GM18870 (cell line): ENCODE measurements around the gene DYNC2I2.
"Not testable (repeated sequence)": the region's sequence is repeated elsewhere in the genome, so short reads cannot be mapped to it uniquely, and the experiment has no call there.

Source experiments
- ATAC-seq: cut with Tn5 transposase; IDR thresholded peaks from one replicate; pipeline ENCODE4 v1.9.1; 2021; ENCODE audit warnings: moderate library complexity; ENCODE audit not compliant: unreplicated experiment

DYNC2I2 gene

DNA sequence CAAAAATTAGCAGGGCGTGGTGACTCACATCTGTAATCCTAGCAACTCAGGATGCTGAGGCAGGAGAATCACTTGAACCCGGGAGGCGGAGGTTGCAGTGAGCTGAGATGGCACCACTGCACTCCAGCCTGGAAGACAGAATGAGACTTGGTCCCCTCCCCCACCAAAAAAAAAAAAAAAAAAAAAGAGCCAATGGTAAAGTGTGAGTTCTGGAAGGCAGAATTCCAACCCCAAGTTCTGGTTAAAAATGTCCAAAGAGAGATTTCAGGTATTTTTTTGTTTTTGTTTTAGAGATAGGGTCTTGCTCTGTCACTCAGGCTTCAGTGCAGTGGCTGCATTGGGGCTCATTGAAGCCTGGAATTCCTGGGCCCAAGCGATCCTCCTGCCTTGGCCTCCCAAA, 30.8 kb upstream of the DYNC2I2 start:
- no peak for ATAC-seq

DNA sequence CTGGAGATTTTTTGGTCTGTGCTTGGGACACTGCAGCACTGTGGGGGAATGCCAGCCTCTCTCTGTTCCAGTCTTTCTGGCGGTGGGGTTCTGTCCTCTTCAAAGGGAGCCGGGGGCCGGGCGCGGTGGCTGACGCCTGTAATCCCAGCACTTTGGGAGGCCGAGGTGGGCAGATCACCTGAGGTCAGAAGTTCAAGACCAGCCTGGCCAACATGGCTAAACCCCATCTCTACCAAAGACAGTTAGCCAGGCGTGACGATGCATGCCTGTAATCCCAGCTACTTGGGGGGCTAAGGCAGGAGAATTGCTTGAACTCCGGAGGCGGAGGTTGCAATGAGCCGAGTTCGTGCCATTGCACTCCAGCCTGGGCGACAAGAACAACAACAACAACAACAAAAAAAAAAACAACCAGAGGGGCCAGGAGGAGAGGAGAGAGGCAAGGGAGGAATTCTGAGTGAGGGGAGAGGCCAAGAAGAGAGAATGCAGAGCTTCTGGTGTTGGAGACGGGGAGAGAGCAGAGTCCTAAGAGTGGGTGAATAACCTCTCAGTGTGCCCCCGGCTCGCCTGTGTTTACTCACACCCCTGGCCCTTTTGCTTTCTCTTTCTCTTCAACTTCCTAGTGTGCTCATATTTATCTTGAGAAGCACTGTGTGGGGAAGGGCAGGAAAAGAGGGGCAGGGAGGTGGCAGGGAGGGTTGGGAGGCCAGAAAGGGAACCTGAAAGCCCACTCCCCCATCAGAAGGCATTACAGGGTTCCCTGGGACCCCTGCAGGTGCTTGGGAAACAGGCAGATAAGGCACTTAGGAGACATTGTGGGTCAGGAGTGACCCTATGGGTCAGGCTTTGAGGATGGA, 29.2 kb upstream of the DYNC2I2 start:
- no peak for ATAC-seq

DNA sequence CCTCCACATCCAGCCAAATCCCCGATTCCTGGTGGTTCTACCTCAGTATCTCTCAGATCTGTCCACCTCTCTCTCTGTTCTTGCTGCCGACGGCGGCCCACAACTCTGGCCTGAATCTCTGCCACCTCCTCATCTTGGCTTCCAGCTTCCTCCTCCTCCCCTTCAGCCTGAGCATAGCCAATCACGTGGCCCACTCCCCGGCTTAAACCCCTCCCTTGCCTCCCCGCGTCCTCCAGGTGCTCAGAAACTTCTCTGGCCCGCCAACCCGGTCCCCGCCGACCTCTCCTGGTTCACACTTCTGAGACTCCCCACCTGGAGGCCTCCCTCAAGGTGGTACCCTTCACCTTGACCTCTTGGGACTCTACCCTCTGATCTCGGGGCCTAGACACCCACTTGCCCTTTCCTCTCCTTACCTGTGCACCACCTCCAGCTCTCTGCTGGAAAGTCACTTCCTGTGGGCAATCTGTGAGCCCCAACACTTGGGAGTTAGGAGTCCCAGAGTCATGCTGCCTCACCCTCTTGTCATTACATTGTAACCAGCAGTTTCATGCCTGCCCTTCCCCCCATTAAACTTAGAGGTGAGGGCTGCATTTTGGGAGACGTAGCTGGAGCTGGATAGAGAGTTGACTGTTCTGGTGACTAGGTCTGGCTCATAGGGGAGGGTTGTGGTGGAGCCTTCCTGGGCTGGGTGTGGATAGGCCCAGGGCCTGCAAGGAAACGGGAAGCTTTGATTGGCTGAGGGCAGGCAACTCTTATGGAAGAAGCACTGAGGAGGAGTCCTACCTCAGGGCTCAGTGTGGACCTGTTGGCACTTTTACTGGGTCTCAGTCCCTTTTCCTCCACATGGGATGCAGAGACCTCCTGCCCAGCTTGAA, 27.9 kb upstream of the DYNC2I2 start:
- ATAC-seq = no peak

DNA sequence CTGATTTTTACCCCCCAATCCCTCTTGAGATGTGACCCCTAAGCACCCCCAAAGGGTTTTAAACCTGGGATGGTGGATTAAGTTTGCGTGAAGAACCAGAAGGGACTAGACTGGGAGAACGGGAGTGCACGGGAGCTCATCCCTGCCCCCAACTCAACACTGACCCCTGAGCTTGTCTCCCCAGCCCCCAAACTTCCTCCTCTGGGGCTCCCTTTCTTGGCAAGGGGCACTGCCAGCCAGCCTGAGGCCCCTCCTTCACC, 27.3 kb upstream of the DYNC2I2 start:
- no peak for ATAC-seq

DNA sequence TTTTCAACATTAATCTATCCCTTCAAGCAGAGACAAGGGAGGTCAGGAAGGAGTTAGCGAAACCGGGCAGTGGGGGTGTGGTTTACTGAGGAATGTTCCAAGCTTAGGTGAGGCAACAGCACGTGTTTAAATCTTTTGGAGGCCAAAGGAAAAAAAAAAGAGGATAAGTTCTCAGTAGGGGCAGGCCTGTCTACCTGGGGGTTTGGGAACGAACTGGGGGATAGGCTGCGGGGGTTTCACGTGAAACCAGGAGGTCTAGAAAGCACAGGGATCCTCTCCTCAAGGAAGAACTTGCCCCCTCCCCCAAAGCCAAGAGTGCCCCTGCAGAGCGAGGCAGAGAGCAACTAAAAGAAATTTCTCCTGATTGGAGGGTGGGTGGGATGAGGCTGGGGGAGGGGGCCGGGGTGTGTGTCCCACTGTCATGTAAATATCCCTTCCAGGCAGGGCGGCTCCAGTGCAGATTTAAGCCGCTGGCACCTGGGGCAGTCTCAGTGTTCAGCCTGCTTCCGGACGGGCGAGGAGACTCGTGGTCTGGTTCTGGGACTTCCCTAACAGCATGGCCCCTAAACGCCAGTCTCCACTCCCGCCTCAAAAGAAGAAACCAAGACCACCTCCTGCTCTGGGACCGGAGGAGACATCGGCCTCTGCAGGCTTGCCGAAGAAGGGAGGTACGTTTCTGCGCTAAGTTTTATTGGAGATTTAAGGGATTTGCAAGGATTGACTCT, 26.9 kb upstream of the DYNC2I2 start:
- no peak for ATAC-seq

DNA sequence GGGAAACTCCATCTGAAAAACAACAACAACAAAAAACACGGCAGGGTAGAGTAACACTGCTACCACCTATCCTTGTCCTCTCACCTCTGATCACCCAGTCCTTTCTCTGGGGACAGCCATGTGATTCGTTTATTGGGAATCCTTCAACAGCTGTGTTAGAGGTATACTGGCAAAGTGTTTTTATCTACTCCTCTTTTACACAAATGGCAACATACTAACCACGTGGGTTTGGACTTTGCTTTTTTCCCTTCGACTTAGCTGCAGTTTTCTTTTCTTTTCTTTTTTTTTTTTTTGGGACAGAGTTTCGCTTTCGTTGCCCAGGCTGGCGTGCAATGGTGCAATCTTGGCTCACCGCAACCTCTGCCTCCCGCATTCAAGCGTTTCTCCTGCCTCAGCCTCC, 21.1 kb upstream of the DYNC2I2 start:
- ATAC-seq = no peak

DNA sequence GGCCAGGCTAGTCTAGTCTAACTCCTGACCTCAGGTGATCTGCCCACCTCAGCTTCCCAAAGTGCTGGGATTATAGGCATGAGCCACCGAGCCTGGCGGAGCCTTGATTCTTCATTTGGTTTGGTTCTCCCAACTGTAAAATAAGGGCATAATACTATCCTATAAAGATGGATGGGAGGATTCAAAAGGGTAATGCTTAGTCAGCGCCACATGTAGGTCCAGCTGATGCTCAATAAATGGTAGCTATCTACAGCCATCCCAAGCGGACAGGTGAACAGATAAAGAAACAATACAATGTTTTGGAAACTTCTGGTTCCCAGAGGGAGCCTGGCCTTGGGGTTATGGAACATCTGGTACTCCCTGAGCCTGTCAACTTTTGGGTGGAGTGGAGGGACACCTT, 18.7 kb upstream of the DYNC2I2 start:
- no peak for ATAC-seq

DNA sequence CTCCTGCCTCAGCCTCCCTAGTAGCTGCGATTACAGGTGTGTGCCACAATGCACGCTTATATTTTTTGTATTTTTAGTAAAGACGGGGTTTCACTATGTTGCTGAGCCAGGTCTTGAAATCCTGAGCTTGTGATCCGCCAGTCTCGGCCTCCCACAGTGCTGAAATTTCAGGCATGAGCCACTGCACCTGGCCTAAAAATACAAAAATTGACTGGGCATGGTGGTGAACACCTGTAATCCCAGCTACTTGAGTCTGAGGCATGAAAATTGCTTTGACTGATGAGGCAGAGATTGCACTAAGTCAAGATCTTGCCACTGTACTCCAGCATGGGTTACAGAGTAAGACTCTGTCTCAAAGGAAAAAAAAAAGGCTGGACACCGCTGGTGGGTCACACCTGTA, 13.1 kb upstream of the DYNC2I2 start:
- no peak for ATAC-seq

DNA sequence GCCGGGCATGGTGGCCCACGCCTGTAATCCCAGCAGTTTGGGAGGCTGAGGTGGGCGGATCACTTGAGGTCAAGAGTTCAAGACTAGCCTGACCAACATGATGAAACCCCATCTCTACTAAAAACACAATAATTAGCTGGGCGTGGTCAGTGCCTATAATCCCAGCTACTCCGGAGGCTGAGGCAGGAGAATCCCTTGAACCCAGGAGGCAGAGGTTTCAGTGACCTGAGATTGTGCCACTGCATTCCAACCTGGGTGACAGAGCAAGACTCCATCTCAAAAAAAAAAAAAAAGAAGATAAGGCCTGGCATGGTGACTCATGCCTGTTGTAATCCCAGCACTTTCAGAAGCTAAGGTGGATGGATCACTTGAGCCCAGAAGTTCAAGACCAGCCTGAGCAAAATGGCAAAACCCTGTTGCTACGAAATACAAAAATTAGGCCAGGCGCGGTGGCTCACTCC, 9.9 kb upstream of the DYNC2I2 start:
- not testable (repeated sequence) for ATAC-seq

DNA sequence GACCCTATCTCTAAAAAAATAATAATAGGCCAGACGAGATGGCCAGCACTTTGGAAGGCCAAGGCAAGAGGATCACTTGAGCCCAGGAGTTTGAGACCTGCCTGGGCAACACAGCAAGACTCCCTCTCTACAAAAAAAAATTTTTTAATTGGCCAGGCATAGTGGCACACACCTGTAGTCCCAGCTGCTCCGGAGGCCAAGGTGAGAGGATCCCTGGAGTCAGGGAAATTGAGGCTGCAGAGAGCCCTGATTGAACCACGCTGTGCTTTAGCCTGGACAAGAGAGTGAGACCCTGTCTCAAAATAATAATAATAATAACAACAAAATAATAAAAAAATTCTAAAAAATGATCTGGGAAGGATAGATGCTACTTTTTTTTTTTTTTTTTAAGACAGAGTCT, 1.1 kb upstream of the DYNC2I2 start:
- ATAC-seq = no peak

DNA sequence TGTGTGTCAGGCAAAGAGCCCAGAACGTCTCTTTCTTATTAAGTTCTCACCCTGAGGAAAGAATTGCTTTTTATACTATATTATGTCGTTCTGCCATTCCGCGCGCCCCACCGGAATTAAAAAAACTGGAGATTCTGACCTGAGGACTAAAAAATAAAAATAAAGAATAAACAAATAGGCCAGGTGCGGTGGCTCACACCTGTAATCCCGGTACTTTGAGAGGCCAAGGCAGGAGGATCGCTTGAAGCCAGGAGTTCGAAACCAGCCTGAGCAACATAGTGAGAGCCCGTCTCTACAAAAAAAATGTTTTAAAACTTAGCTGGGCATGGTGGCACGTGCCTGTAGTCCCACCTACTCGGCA, 677 bp upstream of the DYNC2I2 start:
- no peak for ATAC-seq

DNA sequence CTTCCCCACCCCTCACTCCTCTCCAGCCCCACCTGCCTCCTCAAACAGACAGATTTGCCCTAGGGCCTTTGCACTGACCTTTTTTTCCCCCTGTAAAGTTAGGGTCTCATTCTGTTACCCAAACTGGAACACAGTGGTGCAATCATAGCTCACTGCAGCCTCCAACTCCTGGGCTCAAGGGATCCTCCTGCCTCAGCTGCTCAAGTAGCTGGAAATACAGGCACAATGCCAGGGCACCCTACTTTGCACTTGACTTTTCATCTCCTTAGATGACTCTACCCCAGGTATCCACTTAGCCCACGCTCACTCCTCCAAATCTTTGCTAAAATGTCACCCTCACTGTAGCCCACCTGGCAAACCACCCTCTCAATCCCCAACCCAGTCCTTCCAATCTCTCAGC, 2.2 kb downstream of the DYNC2I2 start:
- no peak for ATAC-seq

DNA sequence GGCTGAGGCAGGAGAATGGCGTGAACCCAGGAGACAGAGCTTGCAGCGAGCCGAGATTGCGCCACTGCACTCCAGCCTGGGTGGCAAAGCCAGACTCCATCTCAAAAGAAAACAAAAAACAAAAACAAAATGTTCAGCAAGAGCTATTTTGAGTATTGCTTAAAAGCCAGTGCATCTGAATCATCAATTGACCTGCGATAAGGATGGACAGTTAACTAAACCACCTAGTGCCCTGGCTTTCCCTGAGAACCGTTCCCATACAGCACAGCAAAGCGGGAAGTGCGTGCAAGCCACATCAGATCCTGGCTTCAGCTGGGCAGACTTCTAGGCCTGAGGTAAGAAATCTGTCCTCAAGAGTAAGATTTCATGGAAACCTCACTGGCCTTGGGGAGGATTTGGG, 2.7 kb downstream of the DYNC2I2 start:
- ATAC-seq = no peak

DNA sequence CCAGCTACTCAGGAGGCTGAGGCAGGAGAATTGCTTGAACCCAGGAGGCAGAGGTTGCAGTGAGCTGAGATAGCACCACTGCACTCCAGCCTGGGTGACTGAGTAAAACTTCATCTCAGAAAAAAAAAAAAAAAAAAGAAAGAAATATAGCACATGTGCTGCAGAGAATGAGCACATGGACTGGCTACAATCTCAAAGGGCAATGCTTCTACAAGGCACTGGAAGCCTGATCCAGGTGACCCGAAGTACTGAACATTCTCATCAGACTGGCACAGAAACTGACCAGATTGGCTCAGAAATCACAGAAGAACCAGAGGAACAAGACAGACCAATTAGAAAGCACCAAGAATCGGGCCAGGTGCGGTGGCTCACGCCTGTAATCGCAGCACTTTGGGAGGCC, 4.8 kb downstream of the DYNC2I2 start:
- no peak for ATAC-seq

DNA sequence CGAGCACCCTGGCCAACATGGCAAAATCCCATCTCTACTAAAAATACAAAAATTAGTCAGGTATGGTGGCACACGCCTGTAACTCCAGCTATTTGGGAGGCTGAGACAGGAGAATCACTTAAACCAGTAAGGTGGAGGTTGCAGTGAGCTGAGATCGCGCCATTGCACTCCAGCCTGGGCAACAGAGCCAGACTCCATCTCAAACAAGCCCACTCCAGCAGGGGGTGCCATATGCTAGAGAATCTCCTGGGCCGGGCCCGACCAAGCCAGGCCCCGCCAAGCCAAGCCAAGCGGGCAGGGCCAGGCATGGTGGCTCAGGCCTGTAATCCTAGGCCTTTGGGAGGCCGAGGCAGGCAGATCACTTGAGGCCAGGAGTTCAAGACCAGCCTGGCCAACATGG, 8.4 kb downstream of the DYNC2I2 start:
- ATAC-seq = not testable (repeated sequence)

DNA sequence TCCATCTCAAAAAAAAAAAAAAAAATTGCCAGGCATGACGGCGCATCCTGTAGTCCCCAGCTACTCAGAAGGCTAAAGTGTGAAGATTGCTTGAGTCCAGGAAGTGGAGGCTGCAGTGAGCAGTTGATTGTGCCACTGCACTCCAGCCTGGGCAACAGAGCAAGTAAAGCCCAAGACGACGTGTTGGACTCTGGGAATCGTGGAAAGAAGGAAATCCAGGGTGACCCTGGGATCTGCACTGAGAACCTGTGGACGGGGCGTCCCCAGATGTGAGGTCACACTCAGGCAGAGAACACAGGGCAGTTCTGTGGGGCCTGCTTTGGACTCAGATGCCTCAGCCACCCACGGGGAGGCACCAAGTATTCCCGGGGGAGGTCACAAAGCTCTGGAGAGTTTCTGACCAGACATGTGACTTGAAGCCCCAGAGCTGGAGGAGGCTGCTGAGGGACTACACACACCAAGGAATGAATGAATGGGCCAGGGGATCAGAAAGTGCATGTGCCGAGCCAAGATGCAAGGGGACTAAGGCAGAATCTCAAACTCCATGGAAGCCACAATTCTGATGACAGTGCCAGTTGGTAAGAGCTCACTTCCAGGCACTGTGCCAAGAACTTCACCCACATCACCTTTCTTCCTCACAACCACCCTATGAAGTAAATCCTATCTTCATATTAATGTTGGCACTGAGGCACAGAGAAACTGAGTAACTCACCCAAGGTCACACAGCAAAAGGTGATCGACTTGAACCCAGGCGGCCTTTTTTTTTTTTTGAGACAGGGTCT, 12.9 kb downstream of the DYNC2I2 start:
- peak; percentile 51 for ATAC-seq

DNA sequence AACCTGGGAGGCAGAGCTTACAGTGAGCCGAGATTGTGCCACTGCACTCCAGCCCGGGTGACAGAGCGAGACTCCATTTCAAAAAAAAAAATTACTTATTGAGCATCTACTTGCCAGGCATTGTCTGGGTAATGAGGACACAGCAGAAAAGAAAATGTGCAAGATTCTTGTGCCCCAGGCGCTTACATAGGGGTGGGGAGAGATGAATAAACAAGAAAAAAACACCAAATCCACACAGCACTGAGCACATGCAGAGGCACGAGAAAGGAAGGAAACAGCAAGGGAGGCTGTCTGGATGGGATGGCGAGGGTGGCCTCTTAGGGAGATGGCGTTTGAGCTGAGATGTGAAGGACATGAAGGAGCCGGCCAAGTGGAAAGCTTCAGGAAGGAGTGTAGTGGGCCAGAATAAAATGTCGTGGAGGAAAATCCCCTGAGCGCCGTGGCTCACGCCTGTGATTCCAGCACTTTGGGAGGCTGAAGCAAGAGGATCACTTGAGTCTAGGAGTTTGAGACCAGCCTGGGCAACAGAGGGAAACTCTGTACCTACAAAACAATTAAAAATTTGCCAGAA, 13.9 kb downstream of the DYNC2I2 start:
- no peak for ATAC-seq

DNA sequence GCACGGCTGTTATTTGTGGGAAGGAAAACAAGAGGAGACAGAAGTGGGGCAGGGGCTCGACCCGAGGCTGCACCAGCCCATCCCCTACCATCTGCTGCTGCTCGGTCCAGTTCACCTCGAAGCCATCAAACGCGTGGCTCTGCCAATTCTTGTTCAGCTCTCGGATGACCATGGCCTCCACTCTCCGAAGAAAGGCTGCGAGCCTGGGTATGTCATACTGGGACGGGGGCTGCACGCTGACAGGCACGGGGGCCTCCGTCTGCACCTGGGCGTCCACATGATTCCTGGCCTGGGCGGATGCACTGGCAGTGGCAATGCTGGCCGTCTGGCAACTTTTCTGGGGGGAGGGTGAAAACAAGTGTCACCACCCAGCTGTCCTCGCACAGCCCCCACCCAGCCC, 16.0 kb downstream of the DYNC2I2 start:
- no peak for ATAC-seq

DNA sequence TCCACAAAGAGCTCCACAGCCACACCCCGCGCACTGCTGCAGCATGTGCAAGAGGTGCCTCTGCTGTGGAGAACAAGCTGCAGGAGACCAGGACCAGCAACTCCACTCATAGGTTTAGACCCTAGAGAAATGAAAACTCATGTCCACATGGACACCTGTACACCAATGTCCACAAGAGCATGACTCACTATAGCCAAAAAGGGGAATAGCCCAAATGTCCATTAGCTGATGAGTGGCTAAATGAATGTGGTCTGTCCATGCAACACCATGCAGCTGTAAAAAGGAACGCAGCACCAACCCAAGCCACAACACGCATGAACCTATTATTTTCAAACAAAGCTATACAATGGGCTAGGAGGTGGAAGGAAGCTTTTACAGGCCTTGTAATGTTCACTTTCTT, 18.1 kb downstream of the DYNC2I2 start:
- ATAC-seq = no peak

DNA sequence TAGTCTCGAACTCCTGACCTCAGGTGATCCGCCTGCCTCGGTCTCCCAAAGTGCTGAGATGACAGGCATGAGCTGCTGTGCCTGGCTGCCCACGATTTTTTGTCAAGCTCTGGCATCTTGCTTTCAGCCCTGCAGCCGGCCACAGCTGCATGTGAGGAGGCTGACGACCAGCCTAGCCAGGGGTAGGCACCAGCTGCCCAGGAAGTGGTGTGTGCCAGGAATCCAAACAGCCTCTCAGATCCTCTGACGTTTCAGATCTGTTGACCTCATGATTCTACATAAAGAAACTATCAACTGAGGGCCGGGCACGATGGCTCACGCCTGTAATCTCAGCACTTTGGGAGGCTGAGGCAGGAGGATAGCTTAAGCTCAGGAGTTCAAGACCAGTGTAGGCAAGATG, 19.0 kb downstream of the DYNC2I2 start:
- ATAC-seq = no peak
